Stimulated activated naive CD8-positive, alpha-beta T cell treated with anti-CD3 and anti-CD28 coated beads, Interleukin-15, amount 100 ng/mL, for 72 hours (primary cell): ENCODE measurements around the gene UNC5B.

Source experiments
- ATAC-seq: fragments of 150-1000 bp; cut with Tn5 transposase; 2 replicates; pipeline ENCODE4 v1.10.0; 2021; ENCODE audit warnings: mild to moderate bottlenecking, moderate library complexity
- DNase-seq, 2 donors: peaks; one replicate each; pipeline ENCODE4 v3.0.0; 2021 to 2022
- H3K27ac Mint-ChIP-seq, 2 donors: one replicate each; pipeline ENCODE4 v1.8.0; 2022; ENCODE audit warnings: mild to moderate bottlenecking in 2 of 2, mixed read lengths in 2 of 2, moderate library complexity in 2 of 2
- H3K27me3 Mint-ChIP-seq: one replicate; pipeline ENCODE4 v1.8.0; 2022; ENCODE audit warnings: mixed read lengths
- H3K4me1 Mint-ChIP-seq: one replicate; pipeline ENCODE4 v1.8.0; 2022; ENCODE audit warnings: mild to moderate bottlenecking, mixed read lengths
- H3K4me3 Mint-ChIP-seq, 2 donors: one replicate each; pipeline ENCODE4 v1.8.0; 2022; ENCODE audit warnings: mild to moderate bottlenecking in 2 of 2, mixed read lengths in 2 of 2, moderate library complexity in 1 of 2
- H3K9me3 Mint-ChIP-seq, 2 donors: one replicate each; pipeline ENCODE4 v1.8.0; 2022; ENCODE audit warnings: mixed read lengths in 2 of 2

Gene UNC5B

GRCh38 chr10:71249996-71250395, 37.6 kb downstream of the UNC5B start:
- Mint-ChIP-seq H3K27ac (peak overlapping the region in 1 of 2 donors; percentile 21), H3K27me3 (peaks cover 4% of the 10 kb centered on the region), H3K4me1 (no peaks in the 10 kb centered on the region), H3K9me3 (no peaks in the 10 kb centered on the region), H3K4me3 (no peak overlapping the region)
- ATAC-seq (no peak), DNase-seq (no peak)

GRCh38 chr10:71250405-71250804, 38.0 kb downstream of the UNC5B start:
- Mint-ChIP-seq H3K4me1 (no peaks in the 10 kb centered on the region), H3K4me3 (no peak overlapping the region), H3K27me3 (no peaks in the 10 kb centered on the region), H3K9me3 (no peaks in the 10 kb centered on the region), H3K27ac (peak overlapping the region; percentile 21 to 29)
- no peak for DNase-seq
- no peak for ATAC-seq

GRCh38 chr10:71250842-71251241, 38.5 kb downstream of the UNC5B start:
- ATAC-seq (no peak), DNase-seq (no peak)
- H3K27ac Mint-ChIP-seq = no peak overlapping the region
- H3K27me3 Mint-ChIP-seq = no peaks in the 10 kb centered on the region
- no peaks in the 10 kb centered on the region for H3K9me3 Mint-ChIP-seq
- H3K4me1 Mint-ChIP-seq = no peaks in the 10 kb centered on the region
- no peak overlapping the region for H3K4me3 Mint-ChIP-seq

- DNase-seq (no peak), ATAC-seq (no peak)
- H3K4me3 Mint-ChIP-seq = no peak overlapping the region
- peaks cover 3% of the 10 kb centered on the region for H3K27me3 Mint-ChIP-seq
- no peaks in the 10 kb centered on the region for H3K9me3 Mint-ChIP-seq
- H3K27ac Mint-ChIP-seq = no peak overlapping the region
- no peaks in the 10 kb centered on the region for H3K4me1 Mint-ChIP-seq
Measured at GRCh38 chr10:71251319-71251718, 38.9 kb downstream of the UNC5B start.

- Mint-ChIP-seq H3K27ac (no peak overlapping the region), H3K27me3 (peaks cover 12% of the 10 kb centered on the region), H3K4me1 (no peaks in the 10 kb centered on the region), H3K4me3 (no peak overlapping the region), H3K9me3 (no peaks in the 10 kb centered on the region)
- ATAC-seq = no peak
- no peak for DNase-seq
Measured at GRCh38 chr10:71252220-71252619, 39.9 kb downstream of the UNC5B start.

- H3K27me3 Mint-ChIP-seq = peaks cover 15% of the 10 kb centered on the region
- no peak overlapping the region for H3K27ac Mint-ChIP-seq
- no peaks in the 10 kb centered on the region for H3K4me1 Mint-ChIP-seq
- DNase-seq = no peak
- peak; percentile 36 for ATAC-seq
- H3K4me3 Mint-ChIP-seq = no peak overlapping the region
- H3K9me3 Mint-ChIP-seq = no peaks in the 10 kb centered on the region
Measured at GRCh38 chr10:71253981-71254818, 41.8 kb downstream of the UNC5B start.

GRCh38 chr10:71254834-71255549, 42.6 kb downstream of the UNC5B start:
- no peak for DNase-seq
- Mint-ChIP-seq H3K4me1 (no peaks in the 10 kb centered on the region), H3K27ac (no peak overlapping the region), H3K27me3 (peaks cover 15% of the 10 kb centered on the region), H3K4me3 (no peak overlapping the region), H3K9me3 (no peaks in the 10 kb centered on the region)
- no peak for ATAC-seq

- no peak for ATAC-seq
- Mint-ChIP-seq H3K27ac (no peak overlapping the region), H3K9me3 (no peaks in the 10 kb centered on the region), H3K27me3 (peaks cover 15% of the 10 kb centered on the region), H3K4me1 (no peaks in the 10 kb centered on the region), H3K4me3 (no peak overlapping the region)
- DNase-seq = no peak
Measured at GRCh38 chr10:71255550-71255807, 43.1 kb downstream of the UNC5B start.

GRCh38 chr10:71255808-71256660, 43.7 kb downstream of the UNC5B start:
- no peak overlapping the region for H3K27ac Mint-ChIP-seq
- no peak for ATAC-seq
- H3K4me1 Mint-ChIP-seq = no peaks in the 10 kb centered on the region
- no peak overlapping the region for H3K4me3 Mint-ChIP-seq
- peaks cover 15% of the 10 kb centered on the region for H3K27me3 Mint-ChIP-seq
- no peaks in the 10 kb centered on the region for H3K9me3 Mint-ChIP-seq
- DNase-seq = no peak

GRCh38 chr10:71256661-71257318, 44.4 kb downstream of the UNC5B start:
- H3K4me1 Mint-ChIP-seq = no peaks in the 10 kb centered on the region
- peaks cover 15% of the 10 kb centered on the region for H3K27me3 Mint-ChIP-seq
- no peak overlapping the region for H3K4me3 Mint-ChIP-seq
- H3K9me3 Mint-ChIP-seq = no peaks in the 10 kb centered on the region
- DNase-seq (no peak), ATAC-seq (no peak)
- peak overlapping the region; percentile 7 to 53 for H3K27ac Mint-ChIP-seq

GRCh38 chr10:71257319-71257997, 45.1 kb downstream of the UNC5B start:
- no peaks in the 10 kb centered on the region for H3K9me3 Mint-ChIP-seq
- H3K4me3 Mint-ChIP-seq = no peak overlapping the region
- no peaks in the 10 kb centered on the region for H3K4me1 Mint-ChIP-seq
- DNase-seq = no peak
- H3K27ac Mint-ChIP-seq = peak overlapping the region; percentile 19 to 46
- ATAC-seq = no peak
- H3K27me3 Mint-ChIP-seq = peaks cover 15% of the 10 kb centered on the region

- peaks cover 15% of the 10 kb centered on the region for H3K27me3 Mint-ChIP-seq
- H3K27ac Mint-ChIP-seq = no peak overlapping the region
- H3K9me3 Mint-ChIP-seq = no peaks in the 10 kb centered on the region
- ATAC-seq (no peak), DNase-seq (no peak)
- H3K4me1 Mint-ChIP-seq = no peaks in the 10 kb centered on the region
- H3K4me3 Mint-ChIP-seq = no peak overlapping the region
Measured at GRCh38 chr10:71258046-71258445, 45.7 kb downstream of the UNC5B start.

- ATAC-seq (no peak), DNase-seq (no peak)
- peaks cover 15% of the 10 kb centered on the region for H3K27me3 Mint-ChIP-seq
- H3K4me1 Mint-ChIP-seq = no peaks in the 10 kb centered on the region
- H3K4me3 Mint-ChIP-seq = no peak overlapping the region
- peak overlapping the region in 1 of 2 donors; percentile 84 for H3K27ac Mint-ChIP-seq
- no peaks in the 10 kb centered on the region for H3K9me3 Mint-ChIP-seq
Measured at GRCh38 chr10:71258446-71259145, 46.2 kb downstream of the UNC5B start.

GRCh38 chr10:71259282-71259681, 46.9 kb downstream of the UNC5B start:
- no peak for DNase-seq
- ATAC-seq = no peak
- Mint-ChIP-seq H3K9me3 (no peaks in the 10 kb centered on the region), H3K4me1 (no peaks in the 10 kb centered on the region), H3K27me3 (peaks cover 15% of the 10 kb centered on the region), H3K4me3 (no peak overlapping the region), H3K27ac (peak overlapping the region in 1 of 2 donors; percentile 56)
